Measurements from ENCODE around the gene CYS1.

The CYS1 gene

GRCh38 chr2:10047616-10048500 lies 32.4 kb downstream of the CYS1 start:
- DNase-seq, result no peak
- no peak for ATAC-seq

GRCh38 chr2:10046931-10047330 lies 33.3 kb downstream of the CYS1 start:
- ATAC-seq, result no peak

GRCh38 chr2:10045561-10046355 lies 34.5 kb downstream of the CYS1 start:
- no peak for ATAC-seq
- DNase-seq, result no peak

More at GRCh38 chr2:10046931-10047330, 33.3 kb downstream of the CYS1 start:
- no peak for DNase-seq

- peak; percentile 67 for ATAC-seq
- peak; percentile 90 for DNase-seq
Observed at GRCh38 chr2:10043906-10044601, 36.2 kb downstream of the CYS1 start.

- DNase-seq (peak; percentile 80), ATAC-seq (peak; percentile 67)
Observed at GRCh38 chr2:10043256-10043905, 36.8 kb downstream of the CYS1 start, which contains the start of gene KLF11. TSS of gene KLF11 (plus strand) at chr2:10043550. CDS start at chr2:10043717, 167 bp downstream.

GRCh38 chr2:10042301-10043161 lies 37.7 kb downstream of the CYS1 start:
- ATAC-seq, result no peak

GRCh38 chr2:10041711-10042110 lies 38.5 kb downstream of the CYS1 start:
- ATAC-seq, result no peak
- no peak for DNase-seq

More at GRCh38 chr2:10042301-10043161, 37.7 kb downstream of the CYS1 start:
- peak; percentile 42 for DNase-seq

GRCh38 chr2:10039658-10040410 lies 40.4 kb downstream of the CYS1 start:
- DNase-seq (no peak), ATAC-seq (no peak)

GRCh38 chr2:10038716-10039115 lies 41.5 kb downstream of the CYS1 start:
- ATAC-seq (no peak), DNase-seq (no peak)

- DNase-seq (no peak), ATAC-seq (no peak)
Observed at GRCh38 chr2:10038123-10038522, 42.1 kb downstream of the CYS1 start.

GRCh38 chr2:10036095-10036884 lies 43.9 kb downstream of the CYS1 start:
- DNase-seq, result peak; percentile 59
- peak; percentile 77 for ATAC-seq

GRCh38 chr2:10035633-10036032 lies 44.6 kb downstream of the CYS1 start:
- DNase-seq (no peak), ATAC-seq (no peak)

- no peak for DNase-seq
- no peak for ATAC-seq
Observed at GRCh38 chr2:10035053-10035422, 45.2 kb downstream of the CYS1 start.

GRCh38 chr2:10034333-10035052 lies 45.7 kb downstream of the CYS1 start:
- no peak for DNase-seq
- ATAC-seq, result no peak

- ATAC-seq (no peak), DNase-seq (no peak)
Observed at GRCh38 chr2:10033251-10034006, 46.8 kb downstream of the CYS1 start.

- DNase-seq (no peak), ATAC-seq (no peak)
Observed at GRCh38 chr2:10032746-10033105, 47.5 kb downstream of the CYS1 start.

- ATAC-seq, result no peak
- no peak for DNase-seq
Observed at GRCh38 chr2:10031886-10032745, 48.1 kb downstream of the CYS1 start.
